Measurements from ENCODE around the gene RHO. TPM values are rescaled to one million over a fixed set of nuclear protein-coding genes. Genes with fewer than 3 reads are reported as not detected.
A peak's percentile ranks its signal among the peaks of the same experiment; 100 is the strongest.

RHO gene
- total RNA-seq, 2 donors from 2014 or later, result not detected

DNA sequence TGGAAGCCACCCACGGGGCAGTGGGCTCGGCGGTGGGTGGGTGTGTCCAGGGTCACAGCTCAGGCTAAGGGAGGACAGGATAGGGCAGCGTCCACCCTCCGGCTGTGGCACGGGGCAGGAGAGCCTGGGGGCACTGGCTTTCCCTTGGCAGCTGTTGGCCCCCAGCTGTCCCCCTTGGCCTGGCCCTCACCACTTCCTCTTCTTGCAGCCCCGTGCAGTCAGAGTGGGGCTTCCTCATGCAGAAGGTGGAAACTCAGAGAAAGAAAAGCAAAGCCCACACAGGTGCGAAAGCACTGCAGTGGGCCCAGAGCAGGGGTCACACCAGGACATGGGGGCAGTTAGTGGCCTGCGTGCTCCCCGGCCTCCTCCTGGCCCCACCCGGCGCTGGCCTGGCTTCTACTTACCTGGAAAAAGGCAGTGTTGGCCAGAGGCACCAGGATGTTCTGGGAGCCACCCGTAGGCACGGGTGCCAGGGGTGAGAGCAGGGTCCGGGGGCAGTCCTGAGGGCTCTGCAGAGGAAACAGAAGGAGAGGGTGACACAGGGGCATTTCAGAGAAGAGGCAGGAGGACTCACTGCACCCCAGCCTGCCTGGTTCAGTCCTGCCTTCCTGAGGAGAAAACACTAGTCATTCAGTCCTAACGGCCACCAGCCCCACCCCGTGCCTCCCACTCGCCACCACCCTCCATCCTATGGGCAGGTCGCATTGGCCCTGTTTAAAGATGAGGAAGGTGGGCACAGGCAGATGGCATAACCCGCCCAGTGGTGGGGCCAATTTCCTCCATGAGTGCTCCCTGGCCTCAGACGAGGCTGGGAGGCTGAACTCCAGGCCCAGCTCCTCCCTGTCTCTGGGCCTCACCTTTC, 49.7 kb downstream of the RHO start:
- TF ChIP-seq CTCF (IDR thresholded peaks at IDR 0.05), result no peak
- H3K4me3 ChIP-seq, result no peak overlapping the region
- peaks cover 24% of the 10 kb centered on the region for H3K36me3 ChIP-seq
- ATAC-seq (ENCODE audit: insufficient number of reproducible peaks, low FRiP score, low read depth), result no peak
- no peaks in the 10 kb centered on the region for H3K9me3 ChIP-seq
- DNase-seq (ENCODE audit: low spot score), result no peak
- peak overlapping the region; percentile 34 to 52 for H3K27ac ChIP-seq
- no peaks in the 10 kb centered on the region for H3K27me3 ChIP-seq (replicated peaks; ENCODE audit: insufficient read depth)
- H3K4me1 ChIP-seq (ENCODE audit: control insufficient read depth in 1 of 2, low read depth in 2 of 2), result no peaks in the 10 kb centered on the region

DNA sequence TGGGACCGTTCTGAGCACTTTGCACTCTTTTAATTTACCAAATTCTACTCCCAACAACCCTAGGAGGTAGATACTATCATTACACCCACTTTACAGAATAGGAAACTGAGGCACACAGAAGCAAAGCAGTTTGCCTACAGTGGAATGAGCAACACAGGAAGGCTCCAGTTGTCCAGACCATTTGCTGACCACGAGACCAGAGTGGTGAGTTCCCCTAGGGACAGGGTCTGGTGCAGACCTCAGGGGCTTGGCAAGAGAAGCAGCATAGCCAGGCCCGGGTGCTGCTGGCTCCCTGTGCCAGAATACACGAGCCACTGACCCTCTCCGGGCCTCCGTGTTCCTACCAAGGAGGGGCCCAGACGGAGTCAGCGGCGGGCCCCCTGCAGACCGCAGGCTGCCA, 51.6 kb downstream of the RHO start:
- no peak for DNase-seq (ENCODE audit: low spot score)
- Histone ChIP-seq H3K4me3 (no peak overlapping the region), H3K36me3 (peaks cover 22% of the 10 kb centered on the region), H3K27me3 (replicated peaks; ENCODE audit: insufficient read depth) (no peaks in the 10 kb centered on the region), H3K4me1 (ENCODE audit: control insufficient read depth in 1 of 2, low read depth in 2 of 2) (no peaks in the 10 kb centered on the region), H3K9me3 (no peaks in the 10 kb centered on the region), H3K27ac (no peak overlapping the region)
- TF ChIP-seq CTCF (IDR thresholded peaks at IDR 0.05), result no peak
- no peak for ATAC-seq (ENCODE audit: insufficient number of reproducible peaks, low FRiP score, low read depth)

GRCh38 chr3:129581623-129582022, 53.2 kb downstream of the RHO start:
- Histone ChIP-seq H3K36me3 (peaks cover 31% of the 10 kb centered on the region), H3K4me3 (no peak overlapping the region), H3K9me3 (no peaks in the 10 kb centered on the region), H3K27me3 (replicated peaks; ENCODE audit: insufficient read depth) (no peaks in the 10 kb centered on the region), H3K4me1 (ENCODE audit: control insufficient read depth in 1 of 2, low read depth in 2 of 2) (no peaks in the 10 kb centered on the region), H3K27ac (no peak overlapping the region)
- DNase-seq (ENCODE audit: low spot score), result no peak
- TF ChIP-seq CTCF (IDR thresholded peaks at IDR 0.05), result no peak
- ATAC-seq (ENCODE audit: insufficient number of reproducible peaks, low FRiP score, low read depth), result no peak

- Histone ChIP-seq H3K36me3 (peaks cover 36% of the 10 kb centered on the region), H3K27ac (no peak overlapping the region), H3K4me3 (no peak overlapping the region), H3K4me1 (ENCODE audit: control insufficient read depth in 1 of 2, low read depth in 2 of 2) (no peaks in the 10 kb centered on the region), H3K27me3 (replicated peaks; ENCODE audit: insufficient read depth) (no peaks in the 10 kb centered on the region), H3K9me3 (no peaks in the 10 kb centered on the region)
- no peak for TF ChIP-seq CTCF (IDR thresholded peaks at IDR 0.05)
- ATAC-seq (ENCODE audit: insufficient number of reproducible peaks, low FRiP score, low read depth), result no peak
- no peak for DNase-seq (ENCODE audit: low spot score)
These were observed 54.4 kb downstream of the RHO start for GRCh38 chr3:129582799-129583198.

DNA sequence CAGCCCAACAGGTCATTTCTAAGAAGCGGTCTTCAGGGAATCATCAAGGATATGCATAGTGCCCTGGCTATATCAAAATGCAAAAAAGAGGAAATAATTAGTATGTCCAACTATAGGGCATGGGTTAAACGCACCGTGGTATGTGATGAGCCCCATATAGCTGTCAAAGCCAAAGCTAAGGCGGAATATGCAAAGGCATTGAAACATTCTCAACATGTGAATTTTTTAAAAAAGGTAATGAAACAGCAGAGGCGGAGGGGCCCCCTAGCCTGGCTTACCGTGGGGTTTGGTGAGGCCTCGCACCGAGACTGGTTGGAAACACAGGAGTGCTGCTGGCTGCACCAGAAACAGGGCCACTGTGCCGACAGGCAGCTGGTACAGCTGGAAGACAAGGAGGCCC, 54.9 kb downstream of the RHO start:
- no peak overlapping the region for H3K27ac ChIP-seq
- no peaks in the 10 kb centered on the region for H3K9me3 ChIP-seq
- H3K4me1 ChIP-seq (ENCODE audit: control insufficient read depth in 1 of 2, low read depth in 2 of 2), result no peaks in the 10 kb centered on the region
- DNase-seq (ENCODE audit: low spot score), result no peak
- TF ChIP-seq CTCF (IDR thresholded peaks at IDR 0.05), result no peak
- no peak for ATAC-seq (ENCODE audit: insufficient number of reproducible peaks, low FRiP score, low read depth)
- H3K27me3 ChIP-seq (replicated peaks; ENCODE audit: insufficient read depth), result no peaks in the 10 kb centered on the region
- peaks cover 33% of the 10 kb centered on the region for H3K36me3 ChIP-seq
- H3K4me3 ChIP-seq, result no peak overlapping the region
